HUES64 (cell line): ENCODE data around the gene PRR23A.

Experiments used
- H3K27ac ChIP-seq: 2 replicates; pipeline ENCODE4 v1.7.0; 2013; ENCODE audit warnings: low read depth, low read length, inconsistent platforms
- H3K27me3 ChIP-seq: 2 replicates; pipeline ENCODE4 v1.6.1; 2013; ENCODE audit warnings: mild to moderate bottlenecking, low read length; ENCODE audit not compliant: insufficient read depth
- H3K36me3 ChIP-seq: 2 replicates; pipeline ENCODE4 v1.6.1; 2013; ENCODE audit warnings: mild to moderate bottlenecking, low read length; ENCODE audit not compliant: insufficient read depth
- H3K4me1 ChIP-seq: 2 replicates; pipeline ENCODE4 v1.6.1; 2013; ENCODE audit warnings: mild to moderate bottlenecking, low read length, moderate library complexity; ENCODE audit not compliant: insufficient read depth
- H3K4me3 ChIP-seq: 2 replicates; pipeline ENCODE4 v1.5.1; 2013; ENCODE audit warnings: mild to moderate bottlenecking, low read length, moderate library complexity
- H3K9ac ChIP-seq: 2 replicates; pipeline ENCODE4 v1.6.1; 2013; ENCODE audit warnings: mild to moderate bottlenecking, low read depth, low read length
- H3K9me3 ChIP-seq: 2 replicates; pipeline ENCODE4 v1.6.1; 2013; ENCODE audit warnings: low read depth, low read length; ENCODE audit not compliant: insufficient read depth
- WGBS: fragments of 150-250, 120-280 bp; methylation state at CpG from one replicate; pipeline ENCODE4 v1.1.7; 2013; ENCODE audit warnings: missing lambda C conversion rate; 5-methylcytosine and 5-hydroxymethylcytosine counted together

PRR23A gene

GRCh38 chr3:138971766-138972320, 34.2 kb downstream of the PRR23A start:
- no peak overlapping the region for H3K27ac ChIP-seq
- 88% methylated on average over 6 of the region's 6 CpGs for WGBS
- no peak overlapping the region for H3K9ac ChIP-seq

GRCh38 chr3:138964923-138965322, 41.1 kb downstream of the PRR23A start:
- Histone ChIP-seq H3K27ac (no peak overlapping the region), H3K4me1 (no peaks in the 10 kb centered on the region), H3K36me3 (no peaks in the 10 kb centered on the region), H3K9ac (no peak overlapping the region), H3K27me3 (peaks cover 23% of the 10 kb centered on the region), H3K4me3 (no peak overlapping the region), H3K9me3 (peaks cover 15% of the 10 kb centered on the region; the same call in 1 of the 2 replicates)

More at GRCh38 chr3:138971766-138972320, 34.2 kb downstream of the PRR23A start:
- no peaks in the 10 kb centered on the region for H3K9me3 ChIP-seq
- no peaks in the 10 kb centered on the region for H3K27me3 ChIP-seq
- H3K4me1 ChIP-seq = no peaks in the 10 kb centered on the region
- no peak overlapping the region for H3K4me3 ChIP-seq
- no peaks in the 10 kb centered on the region for H3K36me3 ChIP-seq

GRCh38 chr3:138964264-138964663, 41.8 kb downstream of the PRR23A start:
- no peaks in the 10 kb centered on the region for H3K4me1 ChIP-seq
- WGBS = 88% methylated on average over 1 of the region's 2 CpGs
- H3K9me3 ChIP-seq = peaks cover 15% of the 10 kb centered on the region; the same call in 1 of the 2 replicates
- H3K27me3 ChIP-seq = peaks cover 28% of the 10 kb centered on the region
- H3K4me3 ChIP-seq = no peak overlapping the region
- H3K27ac ChIP-seq = no peak overlapping the region
- no peaks in the 10 kb centered on the region for H3K36me3 ChIP-seq
- H3K9ac ChIP-seq = no peak overlapping the region

GRCh38 chr3:138962854-138963560, 43.1 kb downstream of the PRR23A start:
- Histone ChIP-seq H3K9me3 (peaks cover 15% of the 10 kb centered on the region; the same call in 1 of the 2 replicates), H3K4me3 (no peak overlapping the region), H3K4me1 (no peaks in the 10 kb centered on the region), H3K27me3 (peaks cover 30% of the 10 kb centered on the region), H3K36me3 (no peaks in the 10 kb centered on the region), H3K9ac (no peak overlapping the region), H3K27ac (no peak overlapping the region)
- 75% methylated on average over 8 of the region's 8 CpGs for WGBS

GRCh38 chr3:138960417-138960852, 45.6 kb downstream of the PRR23A start:
- Histone ChIP-seq H3K36me3 (no peaks in the 10 kb centered on the region), H3K4me1 (no peaks in the 10 kb centered on the region), H3K4me3 (no peak overlapping the region), H3K9ac (no peak overlapping the region), H3K27me3 (peaks cover 44% of the 10 kb centered on the region), H3K9me3 (peaks cover 13% of the 10 kb centered on the region; the same call in 1 of the 2 replicates), H3K27ac (no peak overlapping the region)
- WGBS = 94% methylated on average over 36 of the region's 36 CpGs
